HepG2 (cell line): ENCODE measurements around the gene ADAMTSL3.

Source experiments
- KAT7 ChIP-seq: IDR thresholded peaks from 2 replicates; pipeline ENCODE4 v1.6.1; 2018; ENCODE audit warnings: borderline replicate concordance, missing compliant biosample characterization
- MAFK ChIP-seq, 2 experiments: IDR thresholded peaks in 1 of 2; conservative IDR thresholded peaks in 1 of 2; 2 replicates each; pipeline ENCODE4 v1.6.1; 2011; ENCODE audit warnings: improper control_type of control experiment in 2 of 2, low read length in 2 of 2
- POLR2A ChIP-seq, 2 experiments: IDR thresholded peaks; 2 replicates each; pipeline ENCODE4 v1.6.1; 2011; ENCODE audit warnings: low read depth in 2 of 2, low read length in 2 of 2, mild to moderate bottlenecking in 1 of 2, moderate library complexity in 1 of 2; ENCODE audit not compliant: insufficient read depth in 1 of 2
- TF ChIP-seq, protein P1 (sequence below): sonication (generic); formaldehyde crosslinking; IDR thresholded peaks from 2 replicates; pipeline ENCODE4 v1.8.0; 2022; ENCODE audit warnings: mild to moderate bottlenecking, missing genetic modification reagents, moderate library complexity

DNA sequence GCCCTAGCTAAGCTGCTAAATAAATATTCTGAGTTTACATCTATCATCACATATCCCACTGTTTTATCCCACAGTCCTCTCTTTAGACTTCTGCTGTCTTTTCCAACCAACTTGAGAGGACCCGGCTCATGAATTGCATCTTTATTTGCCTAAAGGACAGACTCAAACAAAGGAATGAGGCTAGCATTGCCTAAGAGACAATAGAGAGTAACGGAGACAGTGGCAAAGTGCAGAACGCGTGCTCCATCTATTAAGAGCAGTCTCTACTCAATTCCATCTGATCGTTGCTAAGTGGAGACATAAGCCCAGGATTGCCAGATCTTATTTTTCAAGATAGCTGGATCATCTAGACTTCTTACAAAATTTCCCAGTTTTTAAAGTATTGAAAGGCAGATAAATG is 2.3 kb downstream of the ADAMTSL3 start:
- TF ChIP-seq MAFK (conservative IDR thresholded peaks at IDR 0.05 in 1 of 2, IDR thresholded peaks at IDR 0.05 in 1 of 2; ENCODE audit: low read length in 2 of 2) (no peak), KAT7 (CRISPR knock-in tag) (no peak), POLR2A (IDR thresholded peaks at IDR 0.05; ENCODE audit: insufficient read depth in 1 of 2, low read depth in 2 of 2, low read length in 2 of 2) (no peak)
- TF ChIP-seq, protein P1, sequence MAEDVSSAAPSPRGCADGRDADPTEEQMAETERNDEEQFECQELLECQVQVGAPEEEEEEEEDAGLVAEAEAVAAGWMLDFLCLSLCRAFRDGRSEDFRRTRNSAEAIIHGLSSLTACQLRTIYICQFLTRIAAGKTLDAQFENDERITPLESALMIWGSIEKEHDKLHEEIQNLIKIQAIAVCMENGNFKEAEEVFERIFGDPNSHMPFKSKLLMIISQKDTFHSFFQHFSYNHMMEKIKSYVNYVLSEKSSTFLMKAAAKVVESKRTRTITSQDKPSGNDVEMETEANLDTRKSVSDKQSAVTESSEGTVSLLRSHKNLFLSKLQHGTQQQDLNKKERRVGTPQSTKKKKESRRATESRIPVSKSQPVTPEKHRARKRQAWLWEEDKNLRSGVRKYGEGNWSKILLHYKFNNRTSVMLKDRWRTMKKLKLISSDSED: no peak
